Measurements from ENCODE around the gene CBLL1.

The CBLL1 gene, protein sequence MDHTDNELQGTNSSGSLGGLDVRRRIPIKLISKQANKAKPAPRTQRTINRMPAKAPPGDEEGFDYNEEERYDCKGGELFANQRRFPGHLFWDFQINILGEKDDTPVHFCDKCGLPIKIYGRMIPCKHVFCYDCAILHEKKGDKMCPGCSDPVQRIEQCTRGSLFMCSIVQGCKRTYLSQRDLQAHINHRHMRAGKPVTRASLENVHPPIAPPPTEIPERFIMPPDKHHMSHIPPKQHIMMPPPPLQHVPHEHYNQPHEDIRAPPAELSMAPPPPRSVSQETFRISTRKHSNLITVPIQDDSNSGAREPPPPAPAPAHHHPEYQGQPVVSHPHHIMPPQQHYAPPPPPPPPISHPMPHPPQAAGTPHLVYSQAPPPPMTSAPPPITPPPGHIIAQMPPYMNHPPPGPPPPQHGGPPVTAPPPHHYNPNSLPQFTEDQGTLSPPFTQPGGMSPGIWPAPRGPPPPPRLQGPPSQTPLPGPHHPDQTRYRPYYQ

DNA sequence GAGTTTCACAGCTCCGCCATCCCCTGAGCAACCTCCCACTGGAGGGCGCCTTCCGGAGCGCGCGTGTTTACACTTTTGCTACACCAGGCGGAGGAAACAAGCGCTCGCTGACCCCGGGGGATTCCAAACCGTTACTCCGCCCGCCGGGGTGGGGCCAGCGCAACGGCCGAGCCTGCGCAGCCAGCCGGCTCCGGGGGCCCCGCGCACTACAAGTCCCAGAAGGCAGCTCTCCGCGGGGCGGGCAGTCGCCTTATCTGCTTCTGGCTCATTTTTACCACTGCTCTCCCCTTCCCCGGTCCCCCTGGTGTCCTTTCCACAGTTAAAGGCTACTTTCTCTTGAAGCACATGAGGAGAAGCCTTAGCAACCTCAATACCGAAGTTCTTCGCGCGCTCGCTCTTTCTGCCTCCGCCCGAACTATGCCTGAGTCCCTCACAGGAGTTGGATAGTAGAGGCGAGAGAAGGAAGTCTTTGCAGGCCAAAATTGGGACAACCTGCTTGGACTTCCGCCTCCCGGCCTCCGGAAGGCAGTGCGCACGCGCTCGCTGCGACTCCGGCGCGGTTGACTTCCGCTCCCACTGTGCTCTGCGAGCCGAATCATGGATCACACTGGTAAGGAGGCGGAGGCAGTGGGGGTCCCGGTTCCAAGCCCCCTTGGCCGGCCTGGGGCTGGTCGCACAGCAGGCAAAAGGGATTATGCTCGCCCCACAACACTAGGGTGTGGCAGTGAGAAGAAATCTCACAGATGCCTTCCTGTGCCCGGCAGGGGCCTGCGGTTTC is at the start of gene CBLL1:
Gene CBLL1, plus strand, starts transcription at position 576 of the 778 bp plus-strand sequence. Its CDS starts 22 bp downstream, at position 598.
- DNase-seq = peak; percentile 97

DNA sequence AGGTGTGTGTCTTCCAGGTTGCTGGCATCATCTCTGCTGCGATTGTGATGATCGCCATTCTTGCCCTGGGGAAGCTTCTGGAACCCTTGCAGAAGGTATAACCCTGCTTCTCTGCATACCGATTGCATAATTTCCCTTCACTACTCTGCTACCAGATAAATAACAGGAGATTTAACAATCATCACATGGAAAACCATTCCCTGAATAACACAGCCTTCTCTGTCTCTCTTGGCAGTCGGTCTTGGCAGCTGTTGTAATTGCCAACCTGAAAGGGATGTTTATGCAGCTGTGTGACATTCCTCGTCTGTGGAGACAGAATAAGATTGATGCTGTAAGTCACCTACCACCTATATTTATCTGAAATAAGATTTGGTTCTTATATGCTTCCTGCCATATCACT is 49.6 kb upstream of the CBLL1 start:
- DNase-seq = no peak

DNA sequence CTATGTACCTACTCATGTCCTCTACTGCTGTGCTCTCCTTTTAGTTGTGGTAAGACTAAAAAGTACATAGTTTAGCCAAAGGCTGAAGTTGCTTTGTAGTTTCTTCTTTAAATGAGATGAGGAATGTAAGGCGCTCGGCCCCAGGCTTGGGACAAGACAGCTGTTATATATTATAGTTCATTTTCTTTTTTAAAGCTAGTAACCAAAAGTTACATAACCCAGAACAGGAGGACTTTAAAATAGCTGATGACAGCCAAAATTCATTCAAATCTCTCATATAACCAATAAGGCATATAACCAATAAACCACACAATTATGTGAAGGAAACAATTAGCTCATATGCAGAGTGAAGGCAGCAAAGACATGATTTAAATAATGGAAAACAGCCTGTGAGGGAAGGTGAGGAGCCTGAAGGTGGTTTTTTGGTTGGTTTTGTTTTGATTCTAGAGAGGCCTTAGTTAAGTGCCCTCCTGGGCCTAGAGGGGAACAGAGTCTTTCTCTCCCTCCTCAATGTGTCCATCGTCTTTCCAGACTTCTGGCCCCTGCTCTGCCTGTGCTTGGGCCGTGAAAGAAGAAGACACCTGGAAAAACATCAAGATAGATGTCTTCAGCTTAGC is 47.5 kb upstream of the CBLL1 start:
- DNase-seq = no peak

DNA sequence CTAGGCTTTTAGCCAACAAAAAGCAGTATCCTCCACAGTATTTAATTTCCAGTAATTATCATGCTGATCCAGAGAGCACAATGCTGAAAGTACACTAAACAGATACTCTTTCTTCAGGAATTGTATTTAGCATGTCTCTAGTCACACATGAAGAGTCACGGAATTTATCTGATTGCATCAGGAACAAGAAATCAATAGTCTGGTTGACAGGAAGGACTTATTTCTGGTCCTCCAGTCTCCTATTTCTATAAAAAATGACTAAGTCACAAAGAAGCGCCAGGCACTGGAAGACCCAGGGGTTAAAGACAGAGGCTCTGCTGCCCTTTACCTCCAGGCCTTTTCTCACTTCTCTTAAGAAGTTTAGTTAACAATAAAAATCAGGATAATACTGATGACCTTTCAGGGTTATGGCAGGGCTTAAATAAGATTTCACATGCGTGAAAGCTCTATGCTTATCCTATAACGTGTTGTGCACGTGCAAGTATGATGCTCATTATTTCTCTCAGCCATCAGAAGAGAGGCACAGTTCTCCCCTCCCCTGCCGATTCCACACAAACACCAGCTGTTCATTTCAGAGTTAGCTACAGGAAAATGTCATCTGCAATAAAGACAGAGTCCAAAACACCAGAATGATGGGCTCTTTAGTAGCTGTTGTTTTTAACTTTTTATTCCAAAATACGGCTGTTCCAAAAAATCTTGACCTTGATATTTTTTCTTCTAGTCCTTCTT is 46.5 kb upstream of the CBLL1 start:
- DNase-seq = no peak

DNA sequence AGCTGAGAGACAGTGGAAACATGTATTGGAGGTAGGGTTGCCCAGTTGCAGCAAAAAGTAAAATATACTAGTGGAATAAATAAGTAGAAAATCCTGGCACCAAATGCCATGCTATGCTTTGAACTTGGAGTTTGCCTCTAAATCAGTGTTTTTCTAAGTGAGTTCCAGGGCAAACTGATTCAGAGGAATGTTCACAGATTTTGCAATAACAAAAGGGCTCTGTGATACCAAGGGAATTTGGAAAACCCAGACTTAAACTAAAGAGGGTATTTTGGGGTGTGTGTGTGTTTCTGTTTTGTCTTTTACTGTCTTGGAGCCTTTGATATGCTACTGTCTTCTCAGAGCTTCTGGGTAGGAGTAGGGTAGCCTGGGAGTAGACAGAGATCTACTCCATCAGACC is 43.4 kb upstream of the CBLL1 start:
- no peak for DNase-seq

DNA sequence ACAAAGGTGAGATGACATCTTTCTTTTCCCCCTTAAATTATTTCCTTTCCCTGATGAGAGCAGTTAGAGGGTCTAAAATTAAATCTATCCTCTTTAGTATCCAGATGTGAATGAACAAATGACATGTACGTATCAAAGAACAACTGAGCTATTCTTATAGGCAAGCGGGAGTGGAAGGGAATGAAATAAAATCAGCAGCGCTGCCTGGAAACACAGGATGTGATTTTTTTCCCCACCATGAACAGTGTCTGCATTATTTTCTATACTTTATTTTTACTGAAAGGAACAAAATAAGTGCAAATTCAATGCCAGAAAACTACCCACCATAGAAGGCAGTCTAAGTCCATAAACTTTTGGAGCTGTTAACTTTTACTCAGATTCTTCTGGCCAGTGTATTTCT is 42.8 kb upstream of the CBLL1 start:
- DNase-seq = no peak

DNA sequence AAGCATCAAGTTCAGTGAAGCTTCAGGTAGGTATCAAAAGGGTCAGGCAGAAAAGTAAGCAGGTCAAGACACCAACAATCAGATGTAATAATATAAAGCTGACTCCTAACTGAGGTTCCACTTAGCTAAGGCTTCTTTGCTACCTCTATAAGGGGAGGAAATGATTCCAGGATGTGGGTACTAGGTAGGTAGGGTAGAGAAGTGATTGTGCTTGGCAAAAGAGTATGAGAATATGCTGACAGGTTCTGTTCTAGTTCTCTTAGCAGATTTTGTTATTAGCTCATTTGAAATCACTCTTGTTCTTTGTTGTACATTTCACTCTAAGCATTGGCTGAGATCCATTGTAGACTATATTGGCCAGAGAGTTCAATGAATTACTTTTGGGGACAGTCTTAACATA is 40.7 kb upstream of the CBLL1 start:
- no peak for DNase-seq

DNA sequence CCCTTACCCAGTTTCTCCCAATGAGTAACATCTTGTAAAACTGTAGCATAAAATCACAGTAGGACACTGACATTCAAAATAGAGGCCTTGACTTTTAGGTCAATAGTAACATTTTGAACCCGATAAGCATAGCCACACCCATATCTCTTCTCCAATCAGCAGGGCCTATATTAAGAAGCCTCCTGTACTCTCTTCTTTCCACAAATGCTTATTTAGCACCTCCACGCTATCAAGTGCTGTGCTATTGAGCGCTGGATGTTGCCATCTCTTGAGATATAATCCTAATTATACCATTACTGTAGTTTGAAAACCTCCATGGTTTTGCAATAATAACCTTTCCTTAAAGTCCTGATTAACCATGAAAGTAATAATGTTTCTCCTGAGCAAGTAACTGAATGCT is 40.1 kb upstream of the CBLL1 start:
- no peak for DNase-seq

DNA sequence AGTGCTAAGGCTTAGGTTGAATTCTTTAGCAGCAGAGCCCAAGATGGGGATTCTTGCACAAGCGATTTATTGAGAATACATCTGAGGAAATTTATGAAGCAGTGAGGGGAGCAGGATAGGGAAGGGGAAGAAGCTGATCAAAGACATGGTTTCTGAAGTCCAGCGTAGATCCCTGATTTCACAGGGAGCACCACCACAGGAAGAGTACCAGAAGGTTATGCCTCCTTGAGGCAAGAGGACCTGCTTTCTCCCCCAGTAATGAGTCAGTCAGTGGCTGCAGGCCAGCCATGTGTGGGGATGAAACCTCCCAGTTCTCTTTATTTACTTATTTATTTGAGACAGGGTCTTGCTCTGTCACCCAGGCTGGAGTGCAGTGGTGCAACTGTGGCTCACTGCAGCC is 35.0 kb upstream of the CBLL1 start:
- DNase-seq = no peak

DNA sequence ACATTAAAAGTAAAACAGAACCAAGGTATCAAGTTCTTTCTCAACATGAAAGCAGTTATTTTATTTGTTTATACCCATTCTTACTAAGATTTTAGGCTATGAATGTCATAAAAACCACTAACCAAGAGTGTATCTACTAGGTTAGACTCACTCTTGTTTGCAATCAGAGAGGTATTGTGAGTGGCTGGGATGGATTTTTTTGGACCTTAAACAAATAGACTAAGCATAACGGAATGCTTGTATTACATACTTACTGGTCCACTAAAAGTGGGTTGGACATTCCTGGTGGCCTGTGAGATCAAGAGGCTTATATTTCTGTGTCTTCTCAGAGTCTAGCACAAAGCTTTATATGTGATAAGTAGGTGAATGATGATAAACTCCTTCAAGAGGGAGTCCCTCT is 32.6 kb upstream of the CBLL1 start:
- no peak for DNase-seq

DNA sequence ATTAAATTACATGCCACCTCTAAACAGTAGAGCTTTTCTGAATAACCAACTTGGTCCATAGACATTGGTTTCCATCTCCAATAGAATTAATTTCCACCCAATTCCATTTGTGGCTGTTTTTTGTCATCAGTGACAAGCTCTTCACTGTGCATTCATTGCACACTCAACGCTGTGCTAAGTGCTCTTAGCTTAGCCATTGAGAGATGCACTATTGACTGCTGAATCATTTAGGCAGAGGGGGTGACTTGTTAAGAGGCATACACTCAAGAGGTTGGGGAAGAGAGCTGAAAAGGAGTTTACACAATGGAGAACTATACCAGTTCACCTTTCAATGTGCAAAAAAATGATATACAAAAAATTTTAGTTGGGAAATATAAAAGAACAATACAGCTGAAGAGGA is 31.9 kb upstream of the CBLL1 start:
- DNase-seq = no peak

DNA sequence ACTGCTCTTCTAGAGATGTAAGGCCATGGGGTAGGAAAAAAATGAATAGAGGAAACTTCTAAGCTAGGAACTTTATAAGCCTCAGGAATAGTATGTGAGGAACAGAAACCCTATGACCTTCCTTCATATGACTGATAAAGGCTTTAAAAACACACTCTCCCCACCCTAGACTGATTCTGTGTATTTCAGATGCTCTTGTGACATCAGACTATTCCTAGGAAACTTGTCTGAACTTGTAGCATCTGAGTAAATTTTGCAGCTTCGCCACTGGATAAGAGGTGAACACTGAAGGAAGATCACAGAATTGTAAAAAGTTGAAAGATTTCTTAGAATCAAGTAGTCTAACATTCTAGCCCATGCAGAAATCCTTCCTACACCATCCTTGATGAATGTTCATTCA is 31.0 kb upstream of the CBLL1 start:
- DNase-seq = no peak

DNA sequence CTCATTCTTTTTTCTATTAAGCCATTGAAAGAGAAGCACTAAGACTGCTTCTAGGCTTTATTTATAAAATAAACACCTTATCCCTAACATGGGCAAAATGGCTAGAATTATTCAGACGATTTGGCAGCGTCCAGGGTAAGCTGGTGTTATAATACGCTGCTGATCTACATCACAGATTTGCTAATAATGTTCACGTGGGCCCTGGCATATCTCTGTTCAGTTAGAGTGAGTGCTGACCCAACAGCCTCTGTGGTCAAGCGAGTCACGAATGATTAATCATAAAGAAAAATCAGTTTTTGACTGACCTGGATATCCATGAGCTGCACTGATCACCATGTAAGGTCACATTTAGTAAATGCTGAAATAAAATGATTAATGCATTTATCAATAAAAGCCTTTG is 28.4 kb upstream of the CBLL1 start:
- no peak for DNase-seq

DNA sequence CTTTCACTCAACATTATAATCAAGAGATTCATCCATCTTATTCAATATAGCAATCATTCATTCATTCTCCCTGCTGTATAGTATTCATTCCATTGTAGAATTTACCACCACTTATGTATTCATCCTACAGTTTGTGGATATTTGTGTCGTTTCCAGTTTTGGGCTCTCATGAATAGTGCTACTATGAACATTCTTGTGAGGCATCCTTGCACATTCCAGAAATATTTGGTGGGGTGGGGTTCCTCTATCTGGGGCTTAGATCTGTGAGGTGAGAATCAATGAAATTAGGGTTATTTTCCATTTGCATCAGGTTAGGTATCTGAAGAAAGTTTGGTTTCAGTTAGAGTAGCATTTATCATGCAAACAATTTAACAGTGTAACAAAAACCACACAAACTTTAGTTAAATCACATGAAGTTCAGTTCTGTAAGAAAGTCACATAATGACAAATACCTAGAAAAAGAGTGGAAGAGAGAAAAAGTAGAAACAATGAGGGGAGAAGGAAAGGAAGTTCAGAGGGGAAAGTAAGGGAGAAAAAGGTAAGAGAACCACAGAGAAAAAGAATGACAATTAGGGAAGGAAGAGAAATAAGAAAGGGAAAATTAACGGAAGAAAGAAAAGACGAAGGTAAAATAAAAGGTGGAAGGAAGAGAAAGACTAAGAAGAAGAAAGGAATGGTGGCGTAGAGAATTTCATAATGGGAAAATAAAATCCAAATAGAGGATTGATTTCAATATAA is 25.3 kb upstream of the CBLL1 start:
- DNase-seq = no peak

DNA sequence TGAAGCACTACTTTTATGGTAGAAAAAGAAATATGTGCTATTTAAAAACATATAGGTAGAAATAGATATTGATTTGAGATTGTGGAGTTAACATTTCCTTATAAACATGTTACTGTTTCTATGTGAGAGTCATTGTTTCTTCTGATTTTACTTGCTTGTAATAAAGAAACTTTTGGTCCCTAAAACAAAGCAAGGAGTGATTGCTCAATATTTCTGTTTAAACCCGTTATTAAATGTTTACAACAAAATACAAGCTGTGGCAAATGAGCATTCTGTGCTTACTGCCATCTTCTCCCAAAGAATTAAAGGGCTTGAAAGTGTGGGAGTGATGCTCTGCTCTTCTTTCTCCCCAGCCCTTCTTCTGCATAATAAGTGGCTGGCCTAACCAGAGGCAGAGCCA is 22.7 kb upstream of the CBLL1 start:
- DNase-seq = no peak

DNA sequence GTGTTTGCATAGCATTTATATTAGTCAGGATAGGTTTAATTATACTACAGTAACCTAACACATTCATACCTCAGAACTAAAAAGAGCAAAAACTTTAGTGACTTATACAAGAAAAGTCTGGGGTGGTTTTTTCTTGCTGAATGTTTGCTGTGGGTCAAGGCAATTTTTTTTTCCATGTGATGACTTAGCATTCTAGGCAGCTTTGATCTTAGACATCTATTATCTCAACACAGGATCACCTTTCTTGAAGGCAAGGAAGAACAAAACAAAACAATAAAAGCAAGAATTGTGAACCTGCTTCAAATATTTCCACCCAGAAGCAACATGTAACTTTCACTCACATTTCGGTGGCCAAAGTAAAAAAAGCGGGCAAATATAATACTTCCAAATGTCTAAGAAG is 20.7 kb upstream of the CBLL1 start:
- no peak for DNase-seq

DNA sequence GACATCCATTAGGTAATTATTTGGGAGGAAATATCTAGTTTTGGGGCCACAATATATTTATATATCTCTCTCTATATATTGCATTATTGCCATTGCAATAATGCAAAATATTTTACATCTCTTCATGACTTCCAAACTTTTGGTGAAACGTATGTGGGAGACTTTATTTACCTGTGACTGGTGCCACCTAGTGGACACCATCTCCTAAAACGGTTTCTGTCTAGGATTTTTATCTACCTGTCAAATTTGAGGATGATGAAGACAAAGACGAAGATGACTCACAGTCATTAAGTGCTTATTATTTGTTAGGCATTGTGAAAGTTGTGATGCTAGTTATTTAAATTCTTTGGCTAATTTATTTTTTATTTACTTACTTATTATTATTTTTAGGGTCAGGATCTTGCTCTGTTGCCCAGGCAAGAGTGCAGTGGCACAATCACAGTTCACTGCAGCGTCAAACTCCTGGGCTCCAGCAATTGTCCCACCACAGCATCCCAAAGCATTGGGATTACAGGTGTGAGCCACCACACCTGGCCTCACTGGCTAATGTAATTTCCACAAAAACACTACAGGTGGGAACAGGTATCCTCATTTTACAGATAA is 18.7 kb upstream of the CBLL1 start:
- peak; percentile 30 to 35 for DNase-seq

DNA sequence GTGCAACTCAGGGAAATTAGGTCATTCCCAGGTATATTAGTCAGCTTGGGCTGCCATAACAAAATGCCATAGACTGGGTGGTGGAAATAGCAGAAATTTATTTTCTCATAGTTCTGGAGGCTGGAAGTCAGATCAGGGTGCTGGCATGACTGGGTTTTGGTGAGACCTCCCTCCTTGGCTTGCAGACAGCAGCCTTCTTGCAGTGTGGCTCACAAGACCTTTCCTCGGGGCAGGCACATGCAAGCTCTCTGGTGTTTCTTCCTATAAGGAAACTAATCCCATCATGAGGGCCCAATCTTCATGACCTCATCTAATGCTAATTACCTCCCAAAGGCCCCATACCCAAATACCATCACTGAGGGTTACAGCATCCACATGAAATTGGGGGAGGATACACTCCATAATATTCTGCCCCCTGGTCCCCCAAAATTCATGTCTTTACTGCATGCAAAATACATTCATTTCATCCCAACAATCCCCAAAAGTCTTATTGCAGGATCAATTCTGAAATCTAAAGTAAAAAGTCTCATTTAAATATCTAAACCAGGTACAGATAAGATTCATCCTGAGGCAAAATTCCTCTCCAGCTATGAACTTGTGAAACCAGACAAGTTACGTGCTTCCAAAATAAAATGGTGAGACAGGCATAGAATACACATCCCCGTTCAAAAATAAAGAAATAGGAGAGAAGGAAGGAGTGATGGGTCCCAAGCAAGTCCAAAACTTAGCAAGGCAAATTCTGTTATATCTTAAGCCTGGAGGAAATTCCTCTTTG is 17.4 kb upstream of the CBLL1 start:
- no peak for DNase-seq

DNA sequence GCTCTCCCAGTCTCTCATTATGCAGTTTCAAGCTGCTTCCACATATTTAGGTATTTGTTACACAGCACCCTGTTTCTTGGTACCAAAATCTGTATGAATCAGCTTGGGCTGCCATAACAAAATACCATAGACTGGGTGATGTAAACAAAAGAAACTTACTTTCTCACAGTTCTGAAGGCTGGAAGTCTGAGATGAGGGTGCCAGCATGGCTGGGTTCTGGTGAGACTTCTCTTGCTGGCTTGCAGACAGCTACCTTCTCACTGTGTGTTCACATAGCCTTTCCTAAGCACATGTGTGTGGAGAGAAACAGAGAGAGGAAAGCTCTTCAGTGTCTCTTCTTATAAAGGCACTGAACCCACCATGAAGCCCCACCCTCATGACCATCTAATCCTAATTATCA is 15.7 kb upstream of the CBLL1 start:
- no peak for DNase-seq

DNA sequence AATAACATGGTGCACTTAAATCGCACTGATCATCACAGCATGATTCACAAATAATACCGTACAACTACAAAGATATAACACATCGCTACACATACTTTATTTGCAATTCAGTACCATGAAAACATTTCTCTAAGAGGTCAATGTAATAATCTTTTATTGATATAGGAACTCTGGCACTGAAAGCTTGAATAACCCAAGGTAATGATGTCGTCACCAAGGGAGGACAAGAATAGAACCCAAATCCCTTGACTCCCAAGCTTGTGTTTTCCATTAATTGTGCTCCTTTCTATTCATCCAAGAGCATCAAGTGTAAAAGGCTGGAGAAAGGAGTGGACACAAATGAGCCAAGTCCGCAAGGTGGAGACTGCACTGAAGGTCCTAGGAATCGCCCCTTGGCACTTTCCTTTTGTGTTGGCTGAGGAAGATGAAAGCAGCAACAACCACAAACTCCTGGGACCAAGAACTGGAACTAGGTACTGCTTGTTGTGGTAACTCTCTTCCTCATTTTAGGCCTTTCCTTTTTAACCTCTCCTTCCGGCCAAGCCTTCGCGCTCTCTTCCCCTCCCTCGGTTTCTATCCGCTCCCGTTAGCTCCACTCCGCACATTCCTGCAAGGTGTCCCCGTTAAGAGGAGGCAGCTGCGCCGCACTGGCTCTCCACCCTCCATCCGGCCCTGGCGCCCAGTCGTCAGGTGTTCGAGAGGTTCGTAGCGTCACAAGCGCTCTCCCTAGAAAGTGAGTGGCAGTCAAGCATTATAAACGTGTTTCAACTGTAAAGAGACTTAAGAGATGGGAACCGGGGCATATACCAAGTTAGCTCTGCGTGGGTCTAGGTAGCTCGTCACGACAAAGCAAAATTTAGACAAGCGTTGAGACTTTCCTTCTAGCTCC is 1.0 kb upstream of the CBLL1 start:
- DNase-seq = no peak

Measured in activated CD4-positive, alpha-beta T cell treated with anti-CD3 and anti-CD28 coated beads, Interleukin-2, amount 50 U/mL, for 4 hours (primary cell).